CD4-positive, alpha-beta T cell treated with Interleukin-10 for 1 hour (primary cell): Measurements from ENCODE around the gene PLXND1.
"Not testable (repeated sequence)": the region's sequence is repeated elsewhere in the genome, so short reads cannot be mapped to it uniquely, and the experiment has no call there.

ENCODE experiments used
- DNase-seq: peaks from one replicate; pipeline ENCODE4 v3.0.0-alpha.2; 2020

The PLXND1 gene

GRCh38 chr3:129560269-129560787 lies 46.1 kb downstream of the PLXND1 start:
- no peak for DNase-seq

GRCh38 chr3:129559565-129560079 lies 46.9 kb downstream of the PLXND1 start:
- DNase-seq: no peak

- no peak for DNase-seq
Measured at GRCh38 chr3:129558772-129559564, 47.5 kb downstream of the PLXND1 start.

GRCh38 chr3:129558081-129558771 lies 48.2 kb downstream of the PLXND1 start:
- no peak for DNase-seq

GRCh38 chr3:129557548-129557894 lies 49.0 kb downstream of the PLXND1 start:
- DNase-seq: no peak

- DNase-seq: no peak
Measured at GRCh38 chr3:129556890-129557547, 49.5 kb downstream of the PLXND1 start.

- DNase-seq: no peak
Measured at GRCh38 chr3:129556358-129556695, 50.1 kb downstream of the PLXND1 start.

- DNase-seq: no peak
Measured at GRCh38 chr3:129555616-129556357, 50.7 kb downstream of the PLXND1 start.

- DNase-seq: no peak
Measured at GRCh38 chr3:129555153-129555550, 51.3 kb downstream of the PLXND1 start.

- DNase-seq: no peak
Measured at GRCh38 chr3:129554356-129555152, 51.9 kb downstream of the PLXND1 start.

- DNase-seq: peak; percentile 14
Measured at GRCh38 chr3:129553719-129554118, 52.8 kb downstream of the PLXND1 start.

- DNase-seq: no peak
Measured at GRCh38 chr3:129553171-129553570, 53.3 kb downstream of the PLXND1 start.

- DNase-seq: no peak
Measured at GRCh38 chr3:129552287-129553050, 54.0 kb downstream of the PLXND1 start.

GRCh38 chr3:129549805-129550204 lies 56.7 kb downstream of the PLXND1 start:
- DNase-seq: no peak

- no peak for DNase-seq
Measured at GRCh38 chr3:129549006-129549800, 57.3 kb downstream of the PLXND1 start.

- DNase-seq: no peak
Measured at GRCh38 chr3:129548104-129548965, 58.1 kb downstream of the PLXND1 start.

- no peak for DNase-seq
Measured at GRCh38 chr3:129547241-129547640, 59.2 kb downstream of the PLXND1 start.

- DNase-seq: not testable (repeated sequence)
Measured at GRCh38 chr3:129545951-129546350, 60.5 kb downstream of the PLXND1 start.

- DNase-seq: no peak
Measured at GRCh38 chr3:129543999-129544398, 62.5 kb downstream of the PLXND1 start.
